Memory B cell (primary cell): Measurements from ENCODE around the gene DNM1.

ENCODE experiments used
- ATAC-seq: fragments of 150-1000 bp; cut with Tn5 transposase; 2 replicates; pipeline ENCODE4 v1.10.0; 2021; ENCODE audit warnings: low read depth, mild to moderate bottlenecking, moderate library complexity
- DNase-seq, 2 donors: peaks; one replicate each; pipeline ENCODE4 v3.0.0; 2022; ENCODE audit warnings: low spot score in 2 of 2
- H3K27ac Mint-ChIP-seq: one replicate; pipeline ENCODE4 v1.8.0; 2022; ENCODE audit warnings: mild to moderate bottlenecking, moderate library complexity, mixed read lengths
- H3K27me3 Mint-ChIP-seq: one replicate; pipeline ENCODE4 v1.8.0; 2022; ENCODE audit warnings: mixed read lengths
- H3K36me3 Mint-ChIP-seq: one replicate; pipeline ENCODE4 v1.8.0; 2022; ENCODE audit warnings: mild to moderate bottlenecking, mixed read lengths
- H3K4me1 Mint-ChIP-seq: one replicate; pipeline ENCODE4 v1.8.0; 2022; ENCODE audit warnings: mixed read lengths
- H3K4me3 Mint-ChIP-seq: one replicate; pipeline ENCODE4 v1.8.0; 2022; ENCODE audit warnings: mild to moderate bottlenecking, moderate library complexity, mixed read lengths
- H3K9me3 Mint-ChIP-seq: one replicate; pipeline ENCODE4 v1.8.0; 2022; ENCODE audit warnings: mixed read lengths

The DNM1 gene

GRCh38 chr9:128293091-128293490, 89.9 kb downstream of the DNM1 start:
- H3K9me3 Mint-ChIP-seq, result no peaks in the 10 kb centered on the region
- no peak overlapping the region for H3K27ac Mint-ChIP-seq
- peaks cover 8% of the 10 kb centered on the region for H3K36me3 Mint-ChIP-seq
- H3K4me3 Mint-ChIP-seq, result no peak overlapping the region
- DNase-seq, result no peak
- no peak for ATAC-seq
- no peaks in the 10 kb centered on the region for H3K27me3 Mint-ChIP-seq
- no peaks in the 10 kb centered on the region for H3K4me1 Mint-ChIP-seq

DNA sequence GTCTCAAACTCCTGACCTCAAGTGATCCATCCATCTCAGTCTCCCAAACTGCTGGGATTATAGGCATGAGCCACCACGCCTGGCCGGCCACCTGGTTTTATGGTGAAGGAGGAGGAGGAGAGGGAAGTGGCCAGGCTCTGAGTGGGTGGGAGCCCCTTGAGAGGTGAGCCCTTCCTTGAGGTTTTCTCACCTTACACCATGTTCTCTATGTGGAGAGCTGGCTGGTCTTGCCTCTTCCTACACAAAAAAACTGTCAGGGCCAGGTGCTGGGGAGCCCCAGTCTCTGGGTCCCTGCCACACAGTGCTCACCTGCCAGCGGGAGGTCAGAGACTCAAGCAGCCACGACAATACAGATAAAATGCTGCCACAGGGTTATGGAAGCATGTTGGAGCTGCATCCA, 91.0 kb downstream of the DNM1 start:
- no peak overlapping the region for H3K27ac Mint-ChIP-seq
- H3K27me3 Mint-ChIP-seq, result no peaks in the 10 kb centered on the region
- ATAC-seq, result no peak
- no peaks in the 10 kb centered on the region for H3K9me3 Mint-ChIP-seq
- DNase-seq, result no peak
- no peak overlapping the region for H3K4me3 Mint-ChIP-seq
- no peaks in the 10 kb centered on the region for H3K4me1 Mint-ChIP-seq
- peaks cover under 1% of the 10 kb centered on the region for H3K36me3 Mint-ChIP-seq

GRCh38 chr9:128296340-128297220, 93.4 kb downstream of the DNM1 start:
- no peaks in the 10 kb centered on the region for H3K4me1 Mint-ChIP-seq
- no peak overlapping the region for H3K27ac Mint-ChIP-seq
- no peaks in the 10 kb centered on the region for H3K9me3 Mint-ChIP-seq
- ATAC-seq, result no peak
- DNase-seq, result no peak
- H3K4me3 Mint-ChIP-seq, result no peak overlapping the region
- no peaks in the 10 kb centered on the region for H3K27me3 Mint-ChIP-seq
- H3K36me3 Mint-ChIP-seq, result no peaks in the 10 kb centered on the region

DNA sequence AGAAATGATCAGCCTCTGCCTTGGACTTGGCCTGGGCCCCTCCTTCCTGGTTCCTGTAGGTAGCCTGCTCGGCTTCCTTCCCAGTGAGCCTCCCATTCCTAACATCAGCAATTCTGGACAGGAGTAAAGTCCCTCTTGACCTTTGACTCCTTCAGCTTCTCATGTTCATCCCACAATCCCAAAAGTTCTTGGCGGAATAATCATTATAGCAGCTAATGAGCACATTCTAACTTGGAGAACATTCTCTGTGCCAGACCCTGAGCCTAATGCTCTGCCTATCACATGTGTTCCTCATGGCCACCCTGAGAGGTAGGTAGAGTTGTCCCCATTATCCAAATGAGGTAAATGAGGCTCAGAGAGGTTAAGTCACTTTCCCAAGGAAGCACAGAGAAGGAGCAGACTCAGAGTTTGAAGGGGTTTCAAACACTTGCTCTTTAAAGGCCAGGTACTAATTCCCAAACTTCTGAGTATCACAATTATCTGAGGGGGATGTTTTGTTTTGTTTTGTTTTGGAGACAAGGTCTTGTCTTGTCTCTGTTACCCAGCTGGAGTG, 94.1 kb downstream of the DNM1 start:
- no peaks in the 10 kb centered on the region for H3K4me1 Mint-ChIP-seq
- DNase-seq (no peak), ATAC-seq (no peak)
- no peaks in the 10 kb centered on the region for H3K27me3 Mint-ChIP-seq
- H3K4me3 Mint-ChIP-seq, result no peak overlapping the region
- no peak overlapping the region for H3K27ac Mint-ChIP-seq
- H3K36me3 Mint-ChIP-seq, result no peaks in the 10 kb centered on the region
- no peaks in the 10 kb centered on the region for H3K9me3 Mint-ChIP-seq

DNA sequence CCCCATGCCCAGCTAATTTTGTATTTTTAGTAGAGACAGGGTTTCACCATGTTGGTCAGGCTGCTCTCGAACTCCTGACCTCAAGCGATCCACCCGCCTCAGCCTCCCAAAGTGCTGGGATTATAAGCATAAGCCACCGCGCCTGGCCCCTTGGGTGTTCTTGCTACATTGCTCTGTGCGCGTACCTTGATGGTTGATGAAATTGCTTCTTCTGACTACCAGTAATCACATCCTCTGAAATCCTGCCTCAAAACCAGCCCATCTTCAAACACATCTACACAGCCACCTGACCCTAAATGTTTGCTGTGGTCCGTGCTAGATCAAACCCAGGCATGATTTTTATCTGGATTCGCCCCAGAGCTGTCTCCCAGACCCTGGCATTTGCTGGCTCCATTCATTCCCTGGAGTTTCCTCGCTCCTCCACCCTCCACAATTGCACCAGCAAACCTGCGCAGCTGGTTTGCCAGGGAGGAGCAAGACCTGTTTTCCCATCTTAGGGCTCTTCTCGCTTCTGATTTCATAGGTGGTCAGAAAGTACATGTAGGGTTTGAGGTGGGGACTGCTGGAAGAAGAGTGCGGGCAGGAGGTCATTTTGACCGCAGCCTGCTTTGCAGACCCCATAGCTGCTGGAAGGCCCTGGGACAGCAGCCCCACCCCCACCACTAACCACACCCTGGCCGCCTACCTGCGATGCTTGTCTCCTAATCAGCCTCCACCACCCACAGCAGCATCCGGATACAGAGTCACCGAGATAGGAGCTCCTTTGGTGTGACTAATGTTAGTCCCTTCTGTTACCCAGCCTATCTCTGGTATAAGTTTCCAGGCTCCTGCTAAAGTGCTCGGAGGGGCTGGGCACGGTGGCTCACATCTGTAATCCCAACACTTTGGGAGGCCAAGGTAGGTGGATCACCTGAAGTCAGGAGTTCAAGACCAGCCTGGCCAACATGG, 95.6 kb downstream of the DNM1 start:
- no peaks in the 10 kb centered on the region for H3K4me1 Mint-ChIP-seq
- ATAC-seq (no peak), DNase-seq (no peak)
- no peak overlapping the region for H3K27ac Mint-ChIP-seq
- H3K27me3 Mint-ChIP-seq, result no peaks in the 10 kb centered on the region
- H3K9me3 Mint-ChIP-seq, result no peaks in the 10 kb centered on the region
- no peak overlapping the region for H3K4me3 Mint-ChIP-seq
- no peaks in the 10 kb centered on the region for H3K36me3 Mint-ChIP-seq

DNA sequence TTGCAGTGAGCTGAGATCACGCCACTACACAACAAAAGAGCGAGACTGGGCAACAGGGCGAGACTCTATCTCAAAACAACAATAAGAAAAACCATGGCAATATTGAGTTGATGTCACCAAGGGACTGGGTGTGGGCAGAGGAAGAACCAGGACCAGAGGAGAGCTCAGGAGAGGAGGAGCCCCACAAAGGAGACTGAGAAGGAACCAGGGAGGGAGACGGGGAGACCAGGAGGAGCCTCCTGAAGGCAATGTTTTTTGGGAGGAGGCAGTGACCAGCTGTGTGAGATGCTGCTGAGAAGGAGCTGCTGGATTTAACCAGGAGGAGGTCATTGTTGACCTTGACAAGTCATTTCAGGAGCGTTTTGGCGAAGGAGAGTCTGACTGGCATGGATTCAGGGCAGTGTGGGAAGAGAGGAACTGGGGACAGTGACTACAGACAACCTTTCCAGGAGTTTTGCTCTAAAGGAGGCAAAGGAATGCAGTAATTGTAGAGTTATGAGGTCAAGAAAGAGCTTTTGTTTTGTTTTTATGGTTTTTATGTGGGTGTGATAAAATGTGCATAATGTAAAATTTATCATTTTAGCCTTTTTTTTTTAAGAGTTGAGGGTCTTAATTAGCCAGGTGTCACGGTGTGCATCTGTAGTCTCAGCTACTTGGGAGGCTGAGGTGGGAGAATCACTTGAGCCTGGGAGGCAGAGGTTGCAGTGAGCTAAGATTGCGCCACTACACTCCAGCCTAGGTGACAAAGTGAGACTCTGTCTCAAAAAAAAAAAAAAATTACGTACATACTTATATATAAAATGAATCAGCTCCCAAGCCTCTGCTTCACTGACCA, 101.2 kb downstream of the DNM1 start:
- Mint-ChIP-seq H3K4me3 (no peak overlapping the region), H3K27ac (no peak overlapping the region), H3K9me3 (no peaks in the 10 kb centered on the region), H3K36me3 (peaks cover 4% of the 10 kb centered on the region), H3K27me3 (no peaks in the 10 kb centered on the region), H3K4me1 (no peaks in the 10 kb centered on the region)
- DNase-seq, result no peak
- ATAC-seq, result no peak
